ENCODE results near the gene TMEM196.

DNA sequence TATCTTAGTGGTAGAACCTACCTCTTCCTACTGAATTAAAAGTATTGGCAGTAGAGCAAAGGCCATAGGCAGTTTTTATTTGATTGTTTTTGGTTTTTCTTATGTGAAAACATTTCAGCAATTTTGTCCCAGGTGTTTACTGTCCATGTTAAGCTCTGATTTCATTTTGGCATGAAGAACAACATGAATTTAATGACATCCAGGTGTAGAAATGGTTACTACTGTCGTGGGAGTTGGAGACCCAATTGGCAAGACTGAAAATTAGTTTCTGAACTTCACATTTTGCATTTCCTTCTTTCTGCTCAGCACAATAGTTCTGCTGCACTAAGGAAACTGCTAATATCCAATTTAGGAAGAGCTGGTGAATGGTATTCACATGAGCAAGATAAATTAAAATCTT is 38.0 kb upstream of the TMEM196 start:
- TF ChIP-seq, protein P1, sequence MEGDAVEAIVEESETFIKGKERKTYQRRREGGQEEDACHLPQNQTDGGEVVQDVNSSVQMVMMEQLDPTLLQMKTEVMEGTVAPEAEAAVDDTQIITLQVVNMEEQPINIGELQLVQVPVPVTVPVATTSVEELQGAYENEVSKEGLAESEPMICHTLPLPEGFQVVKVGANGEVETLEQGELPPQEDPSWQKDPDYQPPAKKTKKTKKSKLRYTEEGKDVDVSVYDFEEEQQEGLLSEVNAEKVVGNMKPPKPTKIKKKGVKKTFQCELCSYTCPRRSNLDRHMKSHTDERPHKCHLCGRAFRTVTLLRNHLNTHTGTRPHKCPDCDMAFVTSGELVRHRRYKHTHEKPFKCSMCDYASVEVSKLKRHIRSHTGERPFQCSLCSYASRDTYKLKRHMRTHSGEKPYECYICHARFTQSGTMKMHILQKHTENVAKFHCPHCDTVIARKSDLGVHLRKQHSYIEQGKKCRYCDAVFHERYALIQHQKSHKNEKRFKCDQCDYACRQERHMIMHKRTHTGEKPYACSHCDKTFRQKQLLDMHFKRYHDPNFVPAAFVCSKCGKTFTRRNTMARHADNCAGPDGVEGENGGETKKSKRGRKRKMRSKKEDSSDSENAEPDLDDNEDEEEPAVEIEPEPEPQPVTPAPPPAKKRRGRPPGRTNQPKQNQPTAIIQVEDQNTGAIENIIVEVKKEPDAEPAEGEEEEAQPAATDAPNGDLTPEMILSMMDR (IDR thresholded peaks at IDR 0.05; ENCODE audit: low read length), result no peak
- no peak for TF ChIP-seq EZH2 (optimal IDR thresholded peaks at IDR 0.05; ENCODE audit: low read depth, low read length)

Data from MM.1S (cell line).